SK-N-SH (cell line): ENCODE data around the gene CCDC24. TPM values are rescaled to one million over a fixed set of nuclear protein-coding genes. Genes with fewer than 3 reads are reported as not detected.

Experiments used
- CTCF ChIA-PET: fragments of 300-600, 350-600 bp; formaldehyde crosslinking; extraction: SDS; loops from one replicate; lab custom pipeline; 2021; lab: Yijun Ruan, JAX
- POLR2A ChIA-PET: fragments of 350-600 bp; sonication (Branson Sonifier 250); formaldehyde crosslinking; extraction: SDS; loops from one replicate; lab custom pipeline; 2020; ENCODE audit warnings: antibody characterized with exemption, inconsistent platforms; lab: Yijun Ruan, JAX
- DNase-seq: peaks from one replicate; pipeline ENCODE4 v3.0.0; 2012
- H2AFZ ChIP-seq: fragments of 200-600 bp; sonication (generic); 2 replicates; pipeline ENCODE4 v1.8.1; 2016; ENCODE audit warnings: antibody characterized with exemption, mild to moderate bottlenecking, low read depth
- H3F3A ChIP-seq: fragments of 200-600 bp; sonication (generic); replicated peaks from 2 replicates; pipeline ENCODE3; 2016; ENCODE audit warnings: antibody characterized with exemption, mild to moderate bottlenecking; ENCODE audit not compliant: insufficient read depth
- H3K27ac ChIP-seq, 2 experiments: fragments of 200-500 bp in 1 of 2; fragments of 200-600 bp in 1 of 2; sonication (Bioruptor generic) in 1 of 2; sonication (generic), shearing (Covaris generic) in 1 of 2; 2 replicates each; pipeline versions ENCODE4 v1.5.1 to v1.6.1; 2014 to 2016; ENCODE audit warnings: low read depth in 2 of 2, inconsistent platforms in 1 of 2, low read length in 1 of 2, mild to moderate bottlenecking in 1 of 2, mixed read lengths in 1 of 2
- H3K27me3 ChIP-seq: fragments of 200-600 bp; sonication (generic), shearing (Covaris generic); 2 replicates; pipeline ENCODE4 v1.6.1; 2016; ENCODE audit warnings: mixed run types; ENCODE audit not compliant: insufficient read depth
- H3K36me3 ChIP-seq, 2 experiments: fragments of 200-500 bp in 1 of 2; fragments of 200-600 bp in 1 of 2; sonication (Bioruptor generic) in 1 of 2; sonication (generic) in 1 of 2; replicated peaks in 1 of 2; 2 replicates each; pipeline versions ENCODE3 to v1.5.1; 2014 to 2016; ENCODE audit warnings: low read length in 1 of 2, mild to moderate bottlenecking in 1 of 2; ENCODE audit not compliant: insufficient read depth in 2 of 2, control insufficient read depth in 1 of 2
- H3K4me1 ChIP-seq, 2 experiments: fragments of 200-500 bp in 1 of 2; fragments of 200-600 bp in 1 of 2; sonication (Bioruptor generic) in 1 of 2; sonication (generic), shearing (Covaris generic) in 1 of 2; 2 replicates each; pipeline versions ENCODE4 v1.5.1 to v1.6.1; 2014 to 2016; ENCODE audit warnings: low read depth in 1 of 2, low read length in 1 of 2, mixed run types in 1 of 2; ENCODE audit not compliant: insufficient read depth in 2 of 2, control insufficient read depth in 1 of 2
- H3K4me2 ChIP-seq: fragments of 200-600 bp; sonication (generic), shearing (Covaris generic); 2 replicates; pipeline ENCODE4 v1.6.1; 2017; ENCODE audit warnings: mixed run types
- H3K4me3 ChIP-seq, 2 experiments: fragments of 200-500 bp in 1 of 2; fragments of 200-600 bp in 1 of 2; sonication (Bioruptor generic) in 1 of 2; sonication (generic), shearing (Covaris generic) in 1 of 2; 2 replicates each; pipeline versions ENCODE4 v1.5.1 to v1.8.1; 2014 to 2016; ENCODE audit warnings: low read depth in 2 of 2, inconsistent platforms in 1 of 2, low read length in 1 of 2, mild to moderate bottlenecking in 1 of 2, mixed read lengths in 1 of 2, moderate library complexity in 1 of 2
- H3K79me2 ChIP-seq: fragments of 200-600 bp; sonication (generic); 2 replicates; pipeline ENCODE4 v1.8.1; 2017; ENCODE audit warnings: mild to moderate bottlenecking; ENCODE audit not compliant: insufficient read depth
- H3K9ac ChIP-seq: fragments of 200-600 bp; sonication (generic); 2 replicates; pipeline ENCODE4 v1.6.1; 2017; ENCODE audit warnings: mixed run types
- H3K9me2 ChIP-seq: fragments of 200-600 bp; sonication (generic); 2 replicates; pipeline ENCODE4 v1.6.1; 2017; ENCODE audit warnings: mixed run types
- H3K9me3 ChIP-seq: fragments of 200-600 bp; sonication (generic); 2 replicates; pipeline ENCODE4 v1.6.1; 2017; ENCODE audit warnings: mixed run types, mild to moderate bottlenecking, moderate library complexity
- H4K20me1 ChIP-seq: fragments of 200-600 bp; sonication (generic); 2 replicates; pipeline ENCODE4 v1.6.1; 2017; ENCODE audit warnings: mild to moderate bottlenecking, mixed run types; ENCODE audit not compliant: insufficient read depth
- CHD2 ChIP-seq: fragments of 150-350 bp; IDR thresholded peaks from 2 replicates; pipeline ENCODE4 v1.6.1; 2018; ENCODE audit warnings: low read length; ENCODE audit not compliant: partially characterized antibody
- CTCF ChIP-seq: fragments of 200-600 bp; sonication (generic); IDR thresholded peaks from 2 replicates; pipeline ENCODE4 v1.6.1; 2017; ENCODE audit warnings: antibody characterized with exemption, mild to moderate bottlenecking, moderate library complexity
- EP300 ChIP-seq, 2 experiments: IDR thresholded peaks; 2 replicates each; pipeline versions ENCODE4 v1.4.0 to v1.6.1; 2012; ENCODE audit warnings: borderline replicate concordance in 1 of 2, low read depth in 1 of 2, low read length in 1 of 2
- EZH2phosphoT487 ChIP-seq: fragments of 200-600 bp; sonication (generic); IDR thresholded peaks from 2 replicates; pipeline ENCODE4 v1.6.1; 2017; ENCODE audit warnings: low read depth, mixed run types, mild to moderate bottlenecking, antibody characterized with exemption, moderate library complexity, borderline replicate concordance
- FOXM1 ChIP-seq: IDR thresholded peaks from 2 replicates; pipeline ENCODE4 v1.4.0; 2012; ENCODE audit warnings: low read depth, mild to moderate bottlenecking
- NRF1 ChIP-seq: IDR thresholded peaks from 2 replicates; pipeline ENCODE4 v1.6.1; 2012; ENCODE audit warnings: low read depth, mild to moderate bottlenecking, low read length
- POLR2AphosphoS5 ChIP-seq: IDR thresholded peaks from 2 replicates; pipeline ENCODE4 v1.6.1; 2012; ENCODE audit warnings: low read depth, low read length
- RAD21 ChIP-seq: IDR thresholded peaks from 2 replicates; pipeline ENCODE4 v1.6.1; 2012; ENCODE audit warnings: mild to moderate bottlenecking, low read length
- REST ChIP-seq: IDR thresholded peaks from 2 replicates; pipeline ENCODE4 v1.6.1; 2012; ENCODE audit warnings: mild to moderate bottlenecking, low read depth, low read length, moderate library complexity
- RXRA ChIP-seq: IDR thresholded peaks from 2 replicates; pipeline ENCODE4 v1.4.0; 2012; ENCODE audit warnings: low read depth, mild to moderate bottlenecking, borderline replicate concordance
- SIN3A ChIP-seq: IDR thresholded peaks from 2 replicates; pipeline ENCODE4 v1.6.1; 2012; ENCODE audit warnings: low read depth, mild to moderate bottlenecking, low read length, moderate library complexity, borderline replicate concordance
- TAF1 ChIP-seq: IDR thresholded peaks from 2 replicates; pipeline ENCODE4 v1.6.1; 2012; ENCODE audit warnings: low read depth, mild to moderate bottlenecking, low read length, moderate library complexity, borderline replicate concordance
- TCF12 ChIP-seq: IDR thresholded peaks from 2 replicates; pipeline ENCODE4 v1.4.0; 2012
- USF2 ChIP-seq: fragments of 150-350 bp; IDR thresholded peaks from 2 replicates; pipeline ENCODE4 v1.6.1; 2017; ENCODE audit warnings: antibody characterized with exemption, low read length, low read depth, borderline replicate concordance
- YY1 ChIP-seq: IDR thresholded peaks from 2 replicates; pipeline ENCODE4 v1.4.0; 2012; ENCODE audit warnings: low read depth, mild to moderate bottlenecking
- WGBS: methylation state at CpG from one replicate; pipeline ENCODE4 v1.1.6; 2017; ENCODE audit warnings: low lambda C conversion rate; 5-methylcytosine and 5-hydroxymethylcytosine counted together
- polyA plus RNA-seq, 3 experiments: library from polyadenylated mRNA; depleted of rRNA; stranded (reverse); fragments of >200 nt; gene quantifications; 2 replicates each; pipeline ENCODE4 v1.2.3, GENCODE V29; 2012
- TF ChIP-seq, protein P1 (sequence below): fragments of 150-350 bp; IDR thresholded peaks from 2 replicates; pipeline ENCODE4 v1.6.1; 2016; ENCODE audit warnings: mild to moderate bottlenecking, low read depth, low read length
- TF ChIP-seq, protein P2 (sequence below): IDR thresholded peaks from 2 replicates; pipeline ENCODE4; 2012

The CCDC24 gene
- polyA plus RNA-seq, 1 of the 3 experiments (the other 2 are of a cell fraction): 7.5 TPM

- Histone ChIP-seq H3K9ac (peak overlapping the region; percentile 84; the same call in 1 of the 2 replicates), H3K27me3 (no peaks in the 10 kb centered on the region), H3K79me2 (peaks cover 61% of the 10 kb centered on the region), H3K4me1 (peaks cover 8 to 53% of the 10 kb centered on the region in 2 experiments; a peak in 1 of 4 replicates), H3K4me2 (peak overlapping the region; percentile 98), H3K9me2 (no peaks in the 10 kb centered on the region), H2AFZ (no peak overlapping the region), H3K27ac (no peak overlapping the region)
- CTCF ChIA-PET: interaction anchor here (1.2 to 2.7 kb wide), 7 partner anchors 15 to 446 kb away, joined by 3 to 15 read pairs (median 7); partner anchors contain the start of gene CCDC24
- peak; percentile 46 for DNase-seq
- WGBS: 75% methylated on average over 4 of the region's 4 CpGs
- TF ChIP-seq, protein P1, sequence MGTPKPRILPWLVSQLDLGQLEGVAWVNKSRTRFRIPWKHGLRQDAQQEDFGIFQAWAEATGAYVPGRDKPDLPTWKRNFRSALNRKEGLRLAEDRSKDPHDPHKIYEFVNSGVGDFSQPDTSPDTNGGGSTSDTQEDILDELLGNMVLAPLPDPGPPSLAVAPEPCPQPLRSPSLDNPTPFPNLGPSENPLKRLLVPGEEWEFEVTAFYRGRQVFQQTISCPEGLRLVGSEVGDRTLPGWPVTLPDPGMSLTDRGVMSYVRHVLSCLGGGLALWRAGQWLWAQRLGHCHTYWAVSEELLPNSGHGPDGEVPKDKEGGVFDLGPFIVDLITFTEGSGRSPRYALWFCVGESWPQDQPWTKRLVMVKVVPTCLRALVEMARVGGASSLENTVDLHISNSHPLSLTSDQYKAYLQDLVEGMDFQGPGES: no peak
- no peak for TF ChIP-seq NRF1
- no peak for TF ChIP-seq POLR2AphosphoS5
- TF ChIP-seq EZH2phosphoT487: no peak
- TF ChIP-seq CHD2: no peak
- no peak for TF ChIP-seq TCF12
- TF ChIP-seq RAD21: no peak
- TF ChIP-seq RXRA: no peak
- TF ChIP-seq EP300 (IDR thresholded peaks at IDR 0.05; ENCODE audit: borderline replicate concordance in 1 of 2, low read depth in 1 of 2, low read length in 1 of 2): no peak
- TF ChIP-seq CTCF: no peak
- no peak for TF ChIP-seq YY1
- no peak for TF ChIP-seq TAF1
- no peak for TF ChIP-seq FOXM1
- no peak for TF ChIP-seq USF2
- TF ChIP-seq REST: no peak
- TF ChIP-seq SIN3A: no peak
- TF ChIP-seq, protein P2, sequence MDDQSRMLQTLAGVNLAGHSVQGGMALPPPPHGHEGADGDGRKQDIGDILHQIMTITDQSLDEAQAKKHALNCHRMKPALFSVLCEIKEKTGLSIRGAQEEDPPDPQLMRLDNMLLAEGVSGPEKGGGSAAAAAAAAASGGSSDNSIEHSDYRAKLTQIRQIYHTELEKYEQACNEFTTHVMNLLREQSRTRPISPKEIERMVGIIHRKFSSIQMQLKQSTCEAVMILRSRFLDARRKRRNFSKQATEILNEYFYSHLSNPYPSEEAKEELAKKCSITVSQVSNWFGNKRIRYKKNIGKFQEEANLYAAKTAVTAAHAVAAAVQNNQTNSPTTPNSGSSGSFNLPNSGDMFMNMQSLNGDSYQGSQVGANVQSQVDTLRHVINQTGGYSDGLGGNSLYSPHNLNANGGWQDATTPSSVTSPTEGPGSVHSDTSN: no peak
- TF ChIP-seq, all 33 proteins: peak for 0
- Histone ChIP-seq H3K4me3 (peak overlapping the region; percentile 83 to 91), H3K9me3 (no peaks in the 10 kb centered on the region), H4K20me1 (peaks cover 11% of the 10 kb centered on the region), H3F3A (peaks cover 9% of the 10 kb centered on the region), H3K36me3 (peaks cover 16 to 45% of the 10 kb centered on the region in 2 experiments)
- POLR2A ChIA-PET: interaction anchor here (0.8 to 1.8 kb wide), 2 partner anchors 16 to 20 kb away, joined by 3 to 5 read pairs; partner anchors contain the start of gene CCDC24
Observed at GRCh38 chr1:43976045-43976444, 15.4 kb upstream of the CCDC24 start.
